HG02884 (cell line): ENCODE data around the gene KRT9.
"Not testable (repeated sequence)": the region's sequence is repeated elsewhere in the genome, so short reads cannot be mapped to it uniquely, and the experiment has no call there.

Experiments used
- ATAC-seq: cut with Tn5 transposase; IDR thresholded peaks from one replicate; pipeline ENCODE4 v1.9.1; 2021; ENCODE audit warnings: mild to moderate bottlenecking, moderate library complexity; ENCODE audit not compliant: unreplicated experiment

Gene KRT9

DNA sequence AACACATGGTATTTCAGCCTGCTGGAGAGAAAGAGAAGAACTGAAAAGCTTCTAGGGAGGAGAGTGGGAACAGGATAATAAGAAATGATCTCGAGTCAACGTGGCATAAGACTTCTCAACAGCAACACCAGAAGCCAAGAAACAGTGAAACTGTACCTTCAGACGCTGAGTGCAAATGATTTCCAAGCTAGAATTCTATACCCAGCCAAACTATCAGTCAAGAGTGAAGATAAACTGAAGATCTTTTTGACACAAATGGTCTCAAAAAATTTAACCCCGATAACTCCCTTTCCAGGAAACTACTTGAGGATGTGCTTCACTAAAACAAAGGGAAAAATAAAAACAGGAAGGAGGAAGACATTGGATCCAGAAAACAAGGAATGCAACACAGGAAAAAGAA, 35.1 kb upstream of the KRT9 start:
- not testable (repeated sequence) for ATAC-seq

DNA sequence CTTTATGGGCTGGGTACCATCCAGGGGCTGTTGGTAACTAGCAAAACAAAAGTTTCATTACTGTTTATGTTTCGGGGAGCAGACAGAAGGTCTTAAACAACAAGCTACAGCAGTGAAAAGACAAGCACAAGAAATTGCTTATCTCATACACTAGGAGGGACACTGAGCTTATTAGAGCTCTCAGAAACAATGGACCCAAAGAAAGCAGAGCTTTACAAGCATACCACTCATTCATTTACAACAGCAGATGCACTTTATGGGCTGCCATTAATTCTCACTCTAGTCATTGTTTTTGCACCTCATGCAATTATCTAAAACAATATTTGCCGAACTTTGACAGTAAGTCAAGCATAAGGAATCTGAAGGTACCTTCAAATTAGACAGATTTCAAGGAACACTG, 30.7 kb upstream of the KRT9 start:
- no peak for ATAC-seq

DNA sequence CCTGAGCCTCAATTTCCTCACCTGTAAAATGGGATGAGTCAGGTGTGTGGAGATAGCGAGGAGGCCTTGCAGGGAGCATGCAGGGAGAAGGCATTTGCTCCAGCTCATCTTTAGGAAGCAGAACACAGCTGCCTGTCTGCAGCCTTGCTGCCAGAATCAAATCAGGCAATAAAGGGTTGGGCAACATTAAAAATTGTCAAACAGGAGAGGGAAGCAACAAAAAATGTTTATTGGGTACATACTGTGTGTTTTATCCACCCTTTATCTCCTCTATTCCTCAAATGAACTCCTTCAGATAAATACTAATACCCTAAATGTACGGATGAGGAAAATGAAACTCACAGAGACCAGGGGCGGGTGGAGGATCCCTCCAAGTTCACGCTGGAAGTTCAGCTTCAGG, 28.5 kb upstream of the KRT9 start:
- no peak for ATAC-seq

DNA sequence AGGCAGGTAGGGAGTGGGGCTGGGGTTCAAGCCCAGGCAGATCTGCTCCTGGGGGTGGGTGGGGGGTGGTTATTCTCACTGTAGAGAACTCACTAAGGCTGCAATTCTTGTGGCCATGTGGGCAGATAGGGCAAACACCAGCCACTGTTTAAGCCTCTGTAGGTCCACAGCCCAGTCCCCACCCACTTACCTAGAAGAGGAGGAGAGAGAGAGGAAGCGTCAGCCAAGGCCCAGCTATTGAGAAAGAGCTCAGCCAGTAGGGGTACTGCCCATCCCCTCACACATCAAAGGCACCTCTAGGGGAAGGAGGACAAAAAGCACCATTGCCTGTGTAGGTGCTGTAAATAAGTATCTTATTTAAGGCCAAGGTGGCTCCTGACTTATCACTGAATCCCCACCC, 27.8 kb upstream of the KRT9 start:
- no peak for ATAC-seq

DNA sequence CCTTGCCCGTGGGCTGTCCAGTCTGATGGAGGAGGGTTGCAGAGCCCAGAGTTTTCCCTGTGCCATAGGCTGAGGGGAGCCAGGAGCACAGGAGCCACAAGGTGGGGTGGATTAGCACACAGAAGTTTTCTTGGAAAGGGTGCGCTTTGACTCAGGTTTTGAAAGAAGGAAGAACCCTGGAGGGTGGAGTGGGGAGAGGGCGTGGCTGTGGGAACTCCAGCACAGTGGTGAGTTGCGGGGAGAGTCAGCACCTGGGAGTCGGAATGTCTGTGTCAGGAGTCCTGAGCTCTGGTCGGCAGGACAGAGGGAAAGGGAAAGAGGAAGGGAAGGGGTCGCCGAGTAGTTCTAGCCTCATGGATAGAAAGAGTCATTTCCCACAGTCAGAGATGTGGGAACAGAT, 23.7 kb upstream of the KRT9 start:
- ATAC-seq = no peak

DNA sequence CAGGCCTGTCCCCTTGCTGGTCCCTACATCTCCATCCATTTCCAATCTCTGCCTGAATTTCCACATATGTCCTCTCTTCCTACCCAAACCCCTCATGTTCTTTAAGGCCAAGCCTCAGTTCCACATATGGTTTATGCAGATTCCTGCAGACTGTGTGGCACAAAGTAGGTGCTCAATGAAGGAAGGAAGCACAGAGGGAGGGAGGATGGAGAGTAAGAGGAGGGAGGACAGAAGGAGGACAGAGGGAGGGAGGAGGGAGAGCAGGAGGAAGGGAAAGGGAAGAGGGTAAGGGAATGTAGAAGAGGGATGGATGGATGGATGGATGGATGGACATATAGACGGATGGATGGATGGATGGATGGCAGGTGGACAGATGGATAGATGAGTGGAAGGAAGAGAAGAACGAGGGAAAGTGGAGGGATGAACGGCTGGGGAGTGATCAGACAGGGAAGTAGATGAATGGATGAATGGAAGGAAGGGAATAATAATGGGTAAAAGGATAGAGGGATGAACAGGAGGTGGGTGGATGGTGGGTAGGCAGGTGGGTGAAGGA, 22.6 kb upstream of the KRT9 start:
- no peak for ATAC-seq

DNA sequence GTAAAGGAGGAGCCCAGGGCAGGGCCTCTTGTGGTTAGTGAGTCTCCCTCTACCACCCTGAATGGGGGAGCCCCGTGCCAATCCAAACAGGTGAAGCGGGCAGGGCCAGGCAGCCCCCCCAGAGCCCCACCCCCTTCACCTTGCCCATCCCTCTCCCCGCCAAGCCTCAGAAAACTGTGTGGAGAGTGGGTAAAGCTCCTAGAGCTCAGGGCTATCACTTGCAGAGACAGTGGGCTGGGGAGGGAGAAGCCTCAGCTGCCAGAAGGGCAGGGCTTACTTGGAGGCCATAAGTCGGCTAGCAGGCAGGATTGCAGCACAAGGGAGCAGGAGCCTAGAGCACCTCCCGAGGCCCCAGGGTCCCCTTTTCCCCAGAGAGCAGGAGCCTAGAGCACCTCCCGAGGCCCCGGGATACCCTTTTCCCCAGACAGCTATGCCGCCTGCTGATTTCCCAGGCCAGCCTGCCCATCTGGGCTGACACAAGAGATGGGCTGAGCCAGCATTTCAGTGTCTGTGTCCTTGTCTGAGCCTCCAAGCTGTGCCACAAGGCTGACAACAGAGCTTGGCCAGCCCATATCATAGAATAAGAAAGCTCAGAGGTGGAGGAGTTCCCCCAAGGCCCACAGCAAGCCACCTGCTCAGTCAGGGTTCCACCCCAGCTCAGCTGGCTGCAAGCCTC, 21.6 kb upstream of the KRT9 start:
- ATAC-seq = no peak

DNA sequence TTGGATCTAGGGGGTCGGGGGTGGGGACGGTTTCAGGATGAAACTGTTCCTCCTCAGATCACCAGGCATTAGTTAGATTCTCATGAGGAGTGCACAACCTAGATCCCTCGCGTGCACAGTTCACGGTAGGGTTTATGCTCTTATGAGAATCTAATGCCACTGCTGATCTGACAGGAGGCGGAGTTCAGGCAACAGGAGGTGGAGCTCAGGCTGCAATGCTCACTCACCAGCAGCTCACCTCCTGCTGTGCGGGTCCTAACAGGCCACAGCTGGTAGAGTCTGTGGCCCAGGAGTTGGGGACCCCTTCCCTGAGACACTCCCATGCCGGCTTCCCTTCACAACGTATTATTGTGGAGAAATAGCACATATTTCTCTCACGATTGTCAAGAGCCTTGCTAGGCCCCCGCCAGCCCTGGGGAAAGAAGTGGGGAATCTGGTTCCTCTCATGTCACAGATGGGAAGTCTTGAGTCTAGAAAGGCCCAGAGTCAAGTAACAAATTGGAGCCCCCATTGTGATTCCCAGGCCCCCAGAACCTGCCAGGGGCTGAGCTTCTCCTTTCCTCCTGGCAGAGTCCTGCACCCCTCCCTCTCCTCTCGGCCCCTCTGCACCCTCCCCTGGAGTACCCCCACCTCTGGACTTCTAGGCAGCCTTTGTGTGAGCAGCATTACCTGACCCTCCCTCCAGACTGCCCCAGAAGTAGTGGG, 20.9 kb upstream of the KRT9 start:
- no peak for ATAC-seq

DNA sequence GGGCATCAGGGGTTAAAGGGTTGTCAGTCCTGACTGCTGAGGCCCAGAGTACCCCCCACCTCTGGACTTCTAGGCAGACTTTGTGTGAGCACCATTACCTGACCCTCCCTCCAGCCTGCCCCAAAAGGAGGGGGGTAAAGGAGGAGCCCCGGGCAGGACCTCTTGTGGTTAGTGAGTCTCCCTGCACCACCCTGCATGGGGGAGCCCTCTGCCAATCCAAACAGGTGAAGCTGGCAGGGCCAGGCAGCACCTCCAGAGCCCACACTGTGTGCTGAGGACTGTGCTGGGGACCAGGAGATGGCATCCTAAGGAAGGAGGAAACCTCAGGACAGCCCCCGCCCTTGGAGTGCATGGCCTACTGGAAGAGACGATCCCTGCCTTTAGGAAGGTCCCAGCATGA, 17.4 kb upstream of the KRT9 start:
- ATAC-seq = no peak

DNA sequence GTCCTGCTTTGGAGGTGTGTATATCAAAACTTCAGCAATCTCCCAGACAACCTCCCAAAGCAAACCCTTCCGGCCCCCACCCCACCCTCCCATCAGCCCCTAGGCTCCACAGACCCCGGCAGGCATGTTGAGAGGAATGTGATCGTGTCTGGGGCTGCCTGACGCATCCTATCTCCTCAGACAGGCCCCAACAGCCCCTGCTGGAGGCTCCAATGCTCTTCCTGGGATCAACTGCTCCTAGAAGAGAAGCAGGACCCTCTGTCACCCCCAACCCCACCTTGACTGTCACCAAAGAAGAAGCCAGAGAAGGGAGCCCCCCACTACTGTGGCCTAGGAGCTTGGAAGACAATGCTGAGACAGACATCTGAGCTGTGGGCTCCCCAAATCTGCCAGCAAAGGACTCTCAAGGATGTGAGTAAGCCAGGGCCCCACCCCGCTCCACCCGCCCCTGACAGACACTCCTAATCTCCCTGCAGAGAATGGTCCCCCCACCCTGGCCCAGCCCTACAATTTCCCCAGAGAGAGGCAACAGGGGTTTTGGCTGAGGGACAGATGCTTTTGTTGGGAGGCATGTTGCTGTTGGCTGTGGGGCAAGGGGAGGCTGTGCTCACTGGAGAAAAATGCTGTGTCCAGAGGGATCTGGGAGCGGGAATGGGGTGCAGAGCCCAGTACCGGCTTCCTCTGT, 16.4 kb upstream of the KRT9 start:
- ATAC-seq = no peak

DNA sequence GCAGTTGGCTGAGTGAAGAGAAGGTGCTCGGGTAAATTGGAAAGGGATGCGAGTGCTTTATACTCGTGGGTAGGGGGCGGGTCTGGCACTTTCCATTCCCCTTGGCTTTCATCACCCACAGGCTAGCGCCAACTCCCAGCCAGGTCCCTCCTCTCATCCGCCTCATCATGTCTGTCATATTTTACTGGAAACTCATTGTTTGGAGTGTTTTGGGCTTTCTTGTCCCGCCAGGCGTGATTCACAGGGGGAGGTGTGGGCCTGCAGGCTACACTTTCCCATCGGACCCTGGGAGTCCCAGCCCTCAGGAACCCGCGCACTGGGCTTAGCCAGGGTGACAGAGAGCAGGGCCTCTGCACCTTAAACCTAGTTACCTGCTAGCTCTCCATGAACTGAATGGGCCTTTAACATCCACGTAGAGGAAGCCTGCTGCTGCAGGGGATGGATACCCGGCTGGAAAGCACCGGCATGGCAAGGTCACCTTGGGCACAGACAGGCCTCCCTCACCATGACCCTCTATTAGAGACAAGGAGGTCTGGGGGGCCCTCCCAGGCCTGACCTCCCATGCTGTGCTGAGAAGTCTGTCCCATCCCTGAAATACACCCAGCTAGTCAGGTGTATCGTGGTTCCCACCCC, 15.1 kb upstream of the KRT9 start, which contains the start of gene KRT14:
Gene KRT14, minus strand, starts transcription at position 33 of the 633 bp plus-strand sequence. CDS start 61 bp downstream, outside the sequence.
- no peak for ATAC-seq

DNA sequence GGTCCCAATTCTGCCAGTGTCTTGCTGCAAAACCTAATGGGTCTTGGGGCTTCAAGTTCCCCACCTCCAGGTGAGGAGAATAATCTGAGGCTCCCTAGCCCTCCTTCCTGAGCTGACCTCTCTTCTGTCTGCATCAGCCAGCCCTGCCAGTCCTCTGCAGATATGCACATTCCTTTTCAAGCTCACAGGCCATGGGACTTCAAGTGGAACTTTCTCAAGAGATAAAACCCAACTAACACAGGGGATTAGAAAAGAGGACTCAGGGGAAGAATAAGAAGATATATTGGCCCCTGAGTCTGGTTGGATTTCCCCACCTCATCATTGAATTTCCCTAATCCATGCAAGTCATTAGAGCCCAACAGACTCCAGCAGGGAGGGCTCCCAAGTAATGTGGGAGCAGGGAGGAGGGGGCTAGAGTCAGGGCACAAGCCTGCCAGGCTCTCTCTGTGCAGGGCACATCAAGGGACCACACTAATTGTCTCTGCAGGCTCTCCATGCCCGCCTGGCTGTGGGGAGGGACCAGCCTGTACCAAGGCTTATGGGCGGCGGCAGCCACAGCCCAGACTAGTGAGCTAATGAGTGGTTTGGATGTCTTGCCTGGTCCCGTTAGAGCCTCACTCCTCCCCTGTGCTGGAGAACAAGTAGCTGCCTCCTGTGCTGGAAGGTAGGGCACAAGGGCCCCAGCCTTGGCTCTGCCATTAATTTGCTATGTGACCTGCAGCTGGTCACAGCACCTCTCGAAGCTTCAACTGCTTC, 13.6 kb upstream of the KRT9 start:
- no peak for ATAC-seq

DNA sequence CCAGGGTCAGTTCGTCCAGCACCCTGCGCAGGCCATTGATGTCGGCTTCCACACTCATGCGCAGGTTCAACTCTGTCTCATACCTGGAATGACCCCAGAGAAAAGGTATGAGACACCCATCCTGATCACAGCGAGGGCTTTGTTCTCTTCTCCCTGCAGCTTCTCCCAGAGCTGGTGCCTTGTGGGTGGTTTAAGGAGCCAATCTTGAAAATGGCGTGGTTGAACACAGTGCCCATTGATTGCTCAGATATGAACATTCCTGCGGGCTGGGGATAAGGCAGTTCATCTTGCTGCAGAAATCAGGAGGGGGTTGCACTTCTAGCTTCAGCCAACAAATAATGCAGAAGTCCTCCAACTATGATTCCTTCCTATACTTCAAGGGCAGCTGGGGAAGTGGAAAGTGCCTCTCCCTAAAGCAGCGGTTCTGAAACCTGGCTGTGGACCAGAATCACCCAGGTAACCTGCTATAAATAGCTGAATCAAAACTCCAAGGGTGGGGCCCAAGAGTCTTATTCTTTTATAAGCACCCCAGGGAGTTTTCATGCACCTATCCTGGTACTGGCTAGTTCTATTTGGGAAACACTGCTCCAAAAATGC, 12.6 kb upstream of the KRT9 start:
- ATAC-seq = not testable (repeated sequence)

DNA sequence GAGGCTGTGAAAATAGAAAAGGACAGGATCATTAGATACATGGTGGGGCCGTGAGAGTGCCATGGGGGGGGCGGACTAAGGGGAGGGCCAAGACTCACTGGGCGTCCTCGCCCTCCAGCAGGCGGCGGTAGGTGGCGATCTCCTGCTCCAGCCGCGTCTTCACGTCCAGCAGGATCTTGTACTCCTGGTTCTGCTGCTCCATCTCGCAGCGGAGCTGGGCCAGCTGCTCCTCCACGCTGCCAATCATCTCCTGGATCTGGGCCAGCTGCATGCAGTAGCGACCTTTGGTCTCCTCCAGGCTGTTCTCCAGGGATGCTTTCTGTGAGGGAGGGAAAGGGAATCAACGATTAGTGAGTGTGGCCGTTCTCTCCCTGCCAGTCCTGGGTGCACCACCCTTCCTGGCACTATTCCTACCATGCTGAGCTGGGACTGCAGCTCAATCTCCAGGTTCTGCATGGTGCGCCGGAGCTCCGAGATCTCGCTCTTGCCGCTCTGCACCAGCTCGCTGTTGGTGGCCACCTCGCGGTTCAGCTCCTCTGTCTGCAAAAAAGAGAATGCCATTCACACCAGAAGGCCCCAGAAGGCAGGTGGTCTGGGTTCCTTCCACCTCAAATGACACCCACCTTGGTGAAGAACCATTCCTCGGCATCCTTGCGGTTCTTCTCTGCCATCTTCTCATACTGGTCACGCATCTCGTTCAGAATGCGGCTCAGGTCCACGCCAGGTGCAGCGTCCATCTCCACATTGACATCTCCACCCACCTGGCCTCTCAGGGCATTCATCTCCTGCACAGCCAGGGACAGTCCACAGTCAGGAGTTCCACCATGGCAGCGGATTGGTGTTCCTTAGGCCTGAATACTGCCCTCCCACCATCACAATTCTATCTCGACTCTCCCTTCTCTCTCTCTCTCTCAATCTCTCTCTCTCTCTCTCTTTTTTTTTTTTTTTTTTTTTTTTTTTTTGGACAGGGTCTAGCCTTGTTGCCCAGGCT, 11.6 kb upstream of the KRT9 start:
- no peak for ATAC-seq

DNA sequence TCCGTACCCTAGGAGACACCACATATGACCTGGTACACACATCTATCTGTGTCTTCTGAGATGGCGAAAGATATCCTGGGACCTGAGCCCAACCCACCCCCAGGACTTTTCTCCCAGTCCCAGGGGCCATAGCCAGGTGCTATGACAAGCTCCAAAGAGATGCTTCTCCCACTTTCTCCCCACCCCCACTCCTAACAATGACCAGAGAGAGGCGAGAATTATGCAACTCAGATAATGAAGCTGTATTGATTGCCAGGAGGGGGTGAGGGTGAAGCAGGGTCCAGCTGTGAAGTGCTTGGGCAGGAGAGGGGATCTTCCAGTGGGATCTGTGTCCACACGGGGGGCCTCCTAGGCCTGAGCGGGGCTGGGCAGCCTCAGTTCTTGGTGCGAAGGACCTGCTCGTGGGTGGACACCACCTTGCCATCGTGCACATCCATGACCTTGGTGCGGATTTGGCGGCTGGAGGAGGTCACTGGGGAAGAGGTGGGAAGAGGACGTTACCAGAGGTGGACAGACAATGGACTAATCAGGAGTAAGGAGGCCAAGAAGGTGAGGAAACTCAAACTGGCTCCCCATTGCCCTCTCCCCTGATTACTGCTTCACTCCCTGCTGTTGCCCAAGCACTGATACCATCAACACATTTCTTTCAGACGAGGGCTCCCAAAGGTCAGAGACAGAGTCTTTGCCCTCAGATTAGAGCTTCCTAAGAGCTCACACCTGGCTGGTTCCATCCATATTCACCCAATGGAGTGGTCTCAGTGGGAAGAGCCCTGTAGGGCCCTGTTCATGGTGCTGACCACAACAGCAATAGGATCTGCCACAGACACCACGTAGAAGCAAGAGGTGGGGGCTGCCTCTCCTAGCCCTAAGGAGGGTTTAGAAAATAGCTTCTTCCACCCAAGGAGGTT, 10.5 kb upstream of the KRT9 start:
- ATAC-seq = not testable (repeated sequence)

DNA sequence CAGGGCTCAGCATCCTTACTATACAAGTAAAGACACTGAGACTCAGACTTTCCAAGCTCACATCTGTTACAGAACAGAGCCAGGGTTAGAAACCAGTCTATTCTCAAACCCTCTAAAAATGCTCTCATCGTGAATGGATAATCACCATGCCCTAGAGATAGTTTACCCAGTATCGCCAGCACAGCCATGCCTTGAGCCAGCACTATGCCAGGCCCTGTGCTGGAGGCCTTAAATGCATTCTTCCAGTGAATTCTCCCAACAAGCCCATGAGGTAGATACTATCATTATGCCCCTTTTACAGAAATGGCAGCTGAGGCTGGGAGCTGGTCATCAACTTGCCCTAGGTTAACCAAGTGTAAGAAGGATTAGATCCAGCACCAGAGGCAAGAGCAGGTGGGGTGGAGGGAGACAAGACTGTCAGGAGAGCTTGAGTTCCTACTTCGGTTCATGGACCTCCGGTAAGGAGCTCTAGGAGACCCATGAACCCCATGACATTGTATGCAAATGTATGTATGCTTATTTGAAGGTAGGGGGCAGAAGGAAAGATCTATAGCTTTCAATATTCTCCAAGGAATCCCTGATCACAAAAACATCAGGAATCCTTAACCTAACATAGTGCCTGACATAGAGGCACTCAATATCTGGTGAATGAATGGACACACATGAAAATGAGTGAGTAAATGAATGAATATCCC, 9.7 kb upstream of the KRT9 start:
- no peak for ATAC-seq

DNA sequence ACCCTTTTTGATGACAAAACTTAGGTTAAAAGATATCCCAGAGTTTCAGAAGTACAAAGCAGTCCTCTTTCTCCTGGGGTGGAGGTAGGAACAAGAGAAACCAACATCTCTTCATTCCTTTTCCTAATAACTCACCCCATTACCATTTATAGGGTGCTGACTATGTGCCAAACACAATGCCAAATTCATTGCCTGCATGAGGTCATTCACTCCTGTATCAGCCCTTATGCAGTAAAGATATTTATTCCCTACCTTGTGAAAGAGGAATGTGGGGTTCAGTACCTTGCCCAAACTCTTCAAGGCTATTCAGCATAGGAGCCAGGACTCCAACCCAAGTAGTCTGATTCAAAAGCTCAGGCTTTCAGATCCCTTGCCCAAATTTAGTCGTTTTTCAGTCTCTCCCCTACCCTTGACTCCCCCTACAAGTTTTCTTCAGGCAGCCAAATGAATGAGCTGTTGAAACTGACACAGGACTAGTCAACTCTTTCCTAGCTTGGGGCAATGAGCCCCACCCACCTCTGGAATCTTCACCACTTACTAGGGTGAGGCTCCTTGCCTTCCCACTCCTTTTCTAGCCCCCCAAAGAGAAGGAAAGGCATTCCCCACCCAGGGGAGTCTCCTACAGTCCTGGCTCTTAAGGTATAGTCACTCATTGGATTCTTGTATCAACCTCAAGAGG, 9.0 kb upstream of the KRT9 start:
- ATAC-seq = no peak
